MM.1S (cell line): ENCODE results near the gene L3MBTL4.

Source experiments
- EZH2 ChIP-seq: fragments of 300-600 bp; sonication (generic); optimal IDR thresholded peaks from 2 replicates; pipeline ENCODE3; 2017; ENCODE audit warnings: low read depth, mild to moderate bottlenecking, antibody characterized with exemption, low read length, mixed read lengths
- EZH2phosphoT487 ChIP-seq: fragments of 300-600 bp; sonication (generic); IDR thresholded peaks from 2 replicates; pipeline ENCODE4 v1.6.1; 2018; ENCODE audit warnings: antibody characterized with exemption, low read length
- TF ChIP-seq, protein P1 (sequence below): fragments of 300-600 bp; sonication (generic); IDR thresholded peaks from 2 replicates; pipeline ENCODE4 v1.5.1; 2016; ENCODE audit warnings: antibody characterized with exemption, low read length, mixed read lengths

DNA sequence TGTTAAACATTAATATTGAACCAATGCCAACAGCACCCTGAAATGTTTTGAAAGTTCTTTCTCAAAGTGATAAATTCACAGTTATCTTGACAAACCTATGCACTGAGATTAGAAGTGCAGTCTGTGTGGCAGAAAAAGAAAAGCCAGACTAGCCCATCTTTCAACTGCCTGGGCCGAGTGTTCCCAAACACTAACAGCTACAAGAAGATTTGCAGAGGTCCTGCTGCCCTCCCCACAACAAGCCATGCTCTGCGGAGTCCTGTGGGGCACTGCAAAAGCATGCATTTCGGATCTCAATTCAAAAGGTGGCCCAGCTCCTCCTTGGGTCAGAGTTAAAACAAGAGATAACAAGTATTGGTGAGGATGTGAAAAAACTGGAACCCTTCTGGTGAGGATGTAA, 311.0 kb downstream of the L3MBTL4 start:
- TF ChIP-seq, protein P1, sequence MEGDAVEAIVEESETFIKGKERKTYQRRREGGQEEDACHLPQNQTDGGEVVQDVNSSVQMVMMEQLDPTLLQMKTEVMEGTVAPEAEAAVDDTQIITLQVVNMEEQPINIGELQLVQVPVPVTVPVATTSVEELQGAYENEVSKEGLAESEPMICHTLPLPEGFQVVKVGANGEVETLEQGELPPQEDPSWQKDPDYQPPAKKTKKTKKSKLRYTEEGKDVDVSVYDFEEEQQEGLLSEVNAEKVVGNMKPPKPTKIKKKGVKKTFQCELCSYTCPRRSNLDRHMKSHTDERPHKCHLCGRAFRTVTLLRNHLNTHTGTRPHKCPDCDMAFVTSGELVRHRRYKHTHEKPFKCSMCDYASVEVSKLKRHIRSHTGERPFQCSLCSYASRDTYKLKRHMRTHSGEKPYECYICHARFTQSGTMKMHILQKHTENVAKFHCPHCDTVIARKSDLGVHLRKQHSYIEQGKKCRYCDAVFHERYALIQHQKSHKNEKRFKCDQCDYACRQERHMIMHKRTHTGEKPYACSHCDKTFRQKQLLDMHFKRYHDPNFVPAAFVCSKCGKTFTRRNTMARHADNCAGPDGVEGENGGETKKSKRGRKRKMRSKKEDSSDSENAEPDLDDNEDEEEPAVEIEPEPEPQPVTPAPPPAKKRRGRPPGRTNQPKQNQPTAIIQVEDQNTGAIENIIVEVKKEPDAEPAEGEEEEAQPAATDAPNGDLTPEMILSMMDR, result no peak
- TF ChIP-seq EZH2, result no peak
- no peak for TF ChIP-seq EZH2phosphoT487
